Prostate gland (tissue), 1 donor: ENCODE measurements around the gene PCDH9.

ENCODE experiments used
- POLR2A ChIP-seq: fragments of 450-650 bp; IDR thresholded peaks from one replicate; pipeline ENCODE4 v1.6.1; 2016; ENCODE audit warnings: antibody characterized with exemption, mild to moderate bottlenecking
- POLR2AphosphoS5 ChIP-seq: sonication (generic); formaldehyde crosslinking; IDR thresholded peaks from one replicate; pipeline ENCODE4 v1.6.1; 2017; ENCODE audit warnings: antibody characterized with exemption

DNA sequence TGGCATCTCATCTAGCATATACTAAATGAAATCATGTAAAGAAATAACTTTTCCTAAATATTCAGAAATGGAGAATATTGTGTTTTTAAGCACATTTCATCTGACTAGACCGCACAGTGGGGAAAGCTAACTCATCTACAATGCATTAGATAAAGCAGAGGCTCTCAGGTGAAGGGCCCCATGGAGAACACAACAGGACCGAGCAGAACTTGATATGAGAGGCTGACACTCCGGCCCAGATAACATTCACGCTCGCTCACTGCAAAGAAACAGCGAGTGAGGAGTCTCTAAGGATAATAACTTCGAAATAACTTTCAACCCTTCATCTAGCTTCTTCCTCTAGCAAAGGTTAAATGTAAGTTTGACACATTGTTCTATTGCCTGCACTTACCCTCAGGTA is 130.6 kb downstream of the PCDH9 start:
- TF ChIP-seq POLR2A = no peak
- TF ChIP-seq POLR2AphosphoS5 = no peak
